H1 (cell line): ENCODE measurements around the gene SEC24B. TPM values are rescaled to one million over a fixed set of nuclear protein-coding genes. Genes with fewer than 3 reads are reported as not detected.
A peak's percentile ranks its signal among the peaks of the same experiment; 100 is the strongest.

Experiments
- CREB1 ChIP-seq: IDR thresholded peaks from 2 replicates; pipeline ENCODE4 v1.6.1; 2012; ENCODE audit warnings: inconsistent platforms
- GTF2F1 ChIP-seq: IDR thresholded peaks from 2 replicates; pipeline ENCODE4 v1.6.1; 2012; ENCODE audit warnings: low read depth, low read length, improper control_type of control experiment, borderline replicate concordance
- KDM4A ChIP-seq: IDR thresholded peaks from one replicate; pipeline ENCODE4 v1.7.1; 2012; ENCODE audit warnings: low read depth, mild to moderate bottlenecking, moderate library complexity, low read length, inconsistent platforms; ENCODE audit not compliant: severe bottlenecking
- TAF7 ChIP-seq: optimal IDR thresholded peaks from 2 replicates; pipeline ENCODE3; 2011; ENCODE audit warnings: low read depth, mild to moderate bottlenecking, inconsistent platforms, low read length, moderate library complexity, borderline replicate concordance
- YY1 ChIP-seq: IDR thresholded peaks from 2 replicates; pipeline ENCODE4 v1.6.1; 2011; ENCODE audit warnings: low read depth, mild to moderate bottlenecking, low read length
- polyA plus RNA-seq, 7 experiments: library from polyadenylated mRNA; depleted of rRNA in 3 of 7; stranded (reverse) in 5 of 7; unstranded in 2 of 7; fragments of >200 nt in 5 of 7; fragments of 200-250 nt in 2 of 7; gene quantifications; 1 replicate in 5 of 7; 2 replicates in 1 of 7; 4 replicates in 1 of 7; pipeline versions ENCODE4 v1.2.1 to v1.2.3, GENCODE V29; 2011 to 2013; ENCODE audit warnings: missing spikeins in 2 of 7, mixed read lengths in 2 of 7
- total RNA-seq: library from RNA; stranded (reverse); fragmentation: NEBNext Ultra II Directional; extraction: Animal tissue kit (Norgen Biotek cat#: 25700); gene quantifications from 2 replicates; pipeline ENCODE4 v1.2.1, GENCODE V29; 2021
- TF ChIP-seq, protein P1 (sequence below): fragments of 300-600 bp; sonication (generic); IDR thresholded peaks from 2 replicates; pipeline ENCODE4 v1.7.1; 2012; ENCODE audit warnings: low read length, moderate library complexity, mild to moderate bottlenecking, inconsistent platforms; ENCODE audit not compliant: insufficient replicate concordance

The SEC24B gene
- total and polyA plus RNA-seq, 2 of the 8 experiments (the other 6 are each of a cell fraction or from before 2014, with no cell fraction given), result 25.6 to 30.9 TPM

GRCh38 chr4:109559983-109560686 is 126.5 kb downstream of the SEC24B start, which contains the start of gene MCUB (continued):
- peak; percentile 90 for TF ChIP-seq KDM4A
- no peak for TF ChIP-seq YY1
- TF ChIP-seq, protein P1, sequence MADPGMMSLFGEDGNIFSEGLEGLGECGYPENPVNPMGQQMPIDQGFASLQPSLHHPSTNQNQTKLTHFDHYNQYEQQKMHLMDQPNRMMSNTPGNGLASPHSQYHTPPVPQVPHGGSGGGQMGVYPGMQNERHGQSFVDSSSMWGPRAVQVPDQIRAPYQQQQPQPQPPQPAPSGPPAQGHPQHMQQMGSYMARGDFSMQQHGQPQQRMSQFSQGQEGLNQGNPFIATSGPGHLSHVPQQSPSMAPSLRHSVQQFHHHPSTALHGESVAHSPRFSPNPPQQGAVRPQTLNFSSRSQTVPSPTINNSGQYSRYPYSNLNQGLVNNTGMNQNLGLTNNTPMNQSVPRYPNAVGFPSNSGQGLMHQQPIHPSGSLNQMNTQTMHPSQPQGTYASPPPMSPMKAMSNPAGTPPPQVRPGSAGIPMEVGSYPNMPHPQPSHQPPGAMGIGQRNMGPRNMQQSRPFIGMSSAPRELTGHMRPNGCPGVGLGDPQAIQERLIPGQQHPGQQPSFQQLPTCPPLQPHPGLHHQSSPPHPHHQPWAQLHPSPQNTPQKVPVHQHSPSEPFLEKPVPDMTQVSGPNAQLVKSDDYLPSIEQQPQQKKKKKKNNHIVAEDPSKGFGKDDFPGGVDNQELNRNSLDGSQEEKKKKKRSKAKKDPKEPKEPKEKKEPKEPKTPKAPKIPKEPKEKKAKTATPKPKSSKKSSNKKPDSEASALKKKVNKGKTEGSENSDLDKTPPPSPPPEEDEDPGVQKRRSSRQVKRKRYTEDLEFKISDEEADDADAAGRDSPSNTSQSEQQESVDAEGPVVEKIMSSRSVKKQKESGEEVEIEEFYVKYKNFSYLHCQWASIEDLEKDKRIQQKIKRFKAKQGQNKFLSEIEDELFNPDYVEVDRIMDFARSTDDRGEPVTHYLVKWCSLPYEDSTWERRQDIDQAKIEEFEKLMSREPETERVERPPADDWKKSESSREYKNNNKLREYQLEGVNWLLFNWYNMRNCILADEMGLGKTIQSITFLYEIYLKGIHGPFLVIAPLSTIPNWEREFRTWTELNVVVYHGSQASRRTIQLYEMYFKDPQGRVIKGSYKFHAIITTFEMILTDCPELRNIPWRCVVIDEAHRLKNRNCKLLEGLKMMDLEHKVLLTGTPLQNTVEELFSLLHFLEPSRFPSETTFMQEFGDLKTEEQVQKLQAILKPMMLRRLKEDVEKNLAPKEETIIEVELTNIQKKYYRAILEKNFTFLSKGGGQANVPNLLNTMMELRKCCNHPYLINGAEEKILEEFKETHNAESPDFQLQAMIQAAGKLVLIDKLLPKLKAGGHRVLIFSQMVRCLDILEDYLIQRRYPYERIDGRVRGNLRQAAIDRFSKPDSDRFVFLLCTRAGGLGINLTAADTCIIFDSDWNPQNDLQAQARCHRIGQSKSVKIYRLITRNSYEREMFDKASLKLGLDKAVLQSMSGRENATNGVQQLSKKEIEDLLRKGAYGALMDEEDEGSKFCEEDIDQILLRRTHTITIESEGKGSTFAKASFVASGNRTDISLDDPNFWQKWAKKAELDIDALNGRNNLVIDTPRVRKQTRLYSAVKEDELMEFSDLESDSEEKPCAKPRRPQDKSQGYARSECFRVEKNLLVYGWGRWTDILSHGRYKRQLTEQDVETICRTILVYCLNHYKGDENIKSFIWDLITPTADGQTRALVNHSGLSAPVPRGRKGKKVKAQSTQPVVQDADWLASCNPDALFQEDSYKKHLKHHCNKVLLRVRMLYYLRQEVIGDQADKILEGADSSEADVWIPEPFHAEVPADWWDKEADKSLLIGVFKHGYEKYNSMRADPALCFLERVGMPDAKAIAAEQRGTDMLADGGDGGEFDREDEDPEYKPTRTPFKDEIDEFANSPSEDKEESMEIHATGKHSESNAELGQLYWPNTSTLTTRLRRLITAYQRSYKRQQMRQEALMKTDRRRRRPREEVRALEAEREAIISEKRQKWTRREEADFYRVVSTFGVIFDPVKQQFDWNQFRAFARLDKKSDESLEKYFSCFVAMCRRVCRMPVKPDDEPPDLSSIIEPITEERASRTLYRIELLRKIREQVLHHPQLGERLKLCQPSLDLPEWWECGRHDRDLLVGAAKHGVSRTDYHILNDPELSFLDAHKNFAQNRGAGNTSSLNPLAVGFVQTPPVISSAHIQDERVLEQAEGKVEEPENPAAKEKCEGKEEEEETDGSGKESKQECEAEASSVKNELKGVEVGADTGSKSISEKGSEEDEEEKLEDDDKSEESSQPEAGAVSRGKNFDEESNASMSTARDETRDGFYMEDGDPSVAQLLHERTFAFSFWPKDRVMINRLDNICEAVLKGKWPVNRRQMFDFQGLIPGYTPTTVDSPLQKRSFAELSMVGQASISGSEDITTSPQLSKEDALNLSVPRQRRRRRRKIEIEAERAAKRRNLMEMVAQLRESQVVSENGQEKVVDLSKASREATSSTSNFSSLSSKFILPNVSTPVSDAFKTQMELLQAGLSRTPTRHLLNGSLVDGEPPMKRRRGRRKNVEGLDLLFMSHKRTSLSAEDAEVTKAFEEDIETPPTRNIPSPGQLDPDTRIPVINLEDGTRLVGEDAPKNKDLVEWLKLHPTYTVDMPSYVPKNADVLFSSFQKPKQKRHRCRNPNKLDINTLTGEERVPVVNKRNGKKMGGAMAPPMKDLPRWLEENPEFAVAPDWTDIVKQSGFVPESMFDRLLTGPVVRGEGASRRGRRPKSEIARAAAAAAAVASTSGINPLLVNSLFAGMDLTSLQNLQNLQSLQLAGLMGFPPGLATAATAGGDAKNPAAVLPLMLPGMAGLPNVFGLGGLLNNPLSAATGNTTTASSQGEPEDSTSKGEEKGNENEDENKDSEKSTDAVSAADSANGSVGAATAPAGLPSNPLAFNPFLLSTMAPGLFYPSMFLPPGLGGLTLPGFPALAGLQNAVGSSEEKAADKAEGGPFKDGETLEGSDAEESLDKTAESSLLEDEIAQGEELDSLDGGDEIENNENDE, result no peak
- peak; percentile 40 for TF ChIP-seq TAF7
- TF ChIP-seq GTF2F1, result no peak
- peak; percentile 34; the same call in 1 of the 2 replicates for TF ChIP-seq CREB1
